ENCODE data around the gene PTPN1.
A peak's percentile ranks its signal among the peaks of the same experiment; 100 is the strongest.

Gene PTPN1

DNA sequence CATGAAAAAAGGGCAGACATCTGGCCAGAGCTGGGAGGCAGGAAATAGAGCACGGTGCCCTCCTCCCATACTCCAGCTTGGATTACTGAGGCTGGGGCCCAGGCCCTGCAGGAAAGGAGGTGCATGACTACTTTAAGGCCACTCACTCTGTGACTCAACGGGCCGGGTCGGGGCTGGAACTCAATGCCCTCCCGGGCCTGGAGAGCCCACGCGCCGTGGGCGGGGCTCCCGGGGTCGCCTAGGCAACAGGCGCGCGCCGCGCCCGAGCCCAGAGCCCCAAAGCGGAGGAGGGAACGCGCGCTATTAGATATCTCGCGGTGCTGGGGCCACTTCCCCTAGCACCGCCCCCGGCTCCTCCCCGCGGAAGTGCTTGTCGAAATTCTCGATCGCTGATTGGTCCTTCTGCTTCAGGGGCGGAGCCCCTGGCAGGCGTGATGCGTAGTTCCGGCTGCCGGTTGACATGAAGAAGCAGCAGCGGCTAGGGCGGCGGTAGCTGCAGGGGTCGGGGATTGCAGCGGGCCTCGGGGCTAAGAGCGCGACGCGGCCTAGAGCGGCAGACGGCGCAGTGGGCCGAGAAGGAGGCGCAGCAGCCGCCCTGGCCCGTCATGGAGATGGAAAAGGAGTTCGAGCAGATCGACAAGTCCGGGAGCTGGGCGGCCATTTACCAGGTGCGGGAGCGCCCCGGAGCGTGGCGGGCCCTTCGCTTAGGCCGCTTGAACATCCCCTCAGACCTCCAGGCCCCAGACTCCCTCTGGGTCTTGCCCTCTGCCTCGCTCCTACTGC, at the start of gene PTPN1:
PTPN1 (plus strand) TSS at position 461 of the 783 bp plus-strand sequence; CDS start at position 606, 145 bp downstream.
- no peak for TF ChIP-seq GATA3 (IDR thresholded peaks at IDR 0.05; ENCODE audit: low read depth, low read length)
- TF ChIP-seq GATA2 (IDR thresholded peaks at IDR 0.05; ENCODE audit: low read depth, low read length) = no peak

DNA sequence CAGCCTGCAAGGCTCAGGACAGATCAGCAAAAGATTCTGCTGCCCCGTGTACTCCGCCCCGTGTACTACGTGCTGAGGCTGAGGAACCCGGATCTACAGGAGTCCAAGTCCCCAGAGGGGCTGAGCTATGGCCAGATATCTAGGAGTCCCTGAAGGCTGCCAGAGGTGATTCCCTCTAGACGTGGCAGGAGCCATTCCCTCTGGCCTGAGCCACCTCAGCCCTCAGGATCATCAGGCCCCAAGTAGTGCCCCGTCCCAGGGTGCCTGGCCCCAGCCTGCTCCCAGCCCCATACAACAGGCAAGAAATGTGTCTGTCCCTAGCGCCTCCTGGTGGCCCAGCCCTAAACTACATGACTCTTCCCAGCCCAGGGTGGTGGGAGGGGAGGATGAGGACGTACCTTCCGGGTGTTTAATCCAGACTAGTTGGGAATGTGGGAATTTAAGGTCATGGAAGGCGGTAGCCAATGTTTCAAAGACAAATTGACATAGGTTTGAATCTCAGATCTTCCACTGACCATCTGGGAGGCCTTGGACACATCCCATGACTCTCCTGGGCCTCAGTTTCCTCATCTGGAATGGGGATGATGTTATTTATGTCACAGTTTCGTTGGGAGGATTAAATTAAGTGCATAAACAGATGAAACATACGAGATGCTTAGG, 49.4 kb upstream of the PTPN1 start:
- TF ChIP-seq GATA3 (IDR thresholded peaks at IDR 0.05; ENCODE audit: low read depth, low read length) (no peak), GATA2 (IDR thresholded peaks at IDR 0.05; ENCODE audit: low read depth, low read length) (no peak)

DNA sequence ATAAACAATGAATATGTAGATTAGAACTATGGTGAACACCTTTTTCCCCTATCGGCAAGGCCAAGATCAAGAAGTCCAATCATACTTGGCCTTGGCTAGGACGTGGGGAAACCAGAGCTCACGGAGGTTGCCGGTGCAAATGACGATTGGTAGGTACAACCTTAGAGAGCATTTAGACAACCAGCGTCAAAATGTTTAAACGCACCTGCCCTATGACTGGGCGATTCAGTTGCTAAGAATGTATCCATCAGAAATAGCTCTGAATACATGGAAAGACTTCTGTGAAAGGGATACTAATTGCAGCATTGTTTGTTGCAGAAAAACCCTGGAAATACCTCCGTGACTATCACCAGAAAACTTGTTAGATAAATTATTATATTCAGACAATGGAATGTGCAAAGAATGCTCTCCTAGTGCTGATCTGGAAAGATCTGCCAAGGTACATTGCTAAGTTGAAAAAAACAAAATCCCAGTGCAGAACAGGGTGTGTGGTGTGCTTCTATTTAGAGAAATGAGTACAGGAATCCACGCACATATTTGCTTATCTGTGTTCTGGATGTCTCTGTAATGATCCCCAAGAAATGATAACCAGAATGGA, 48.0 kb upstream of the PTPN1 start:
- TF ChIP-seq GATA3 (IDR thresholded peaks at IDR 0.05; ENCODE audit: low read depth, low read length) (no peak), GATA2 (IDR thresholded peaks at IDR 0.05; ENCODE audit: low read depth, low read length) (no peak)

DNA sequence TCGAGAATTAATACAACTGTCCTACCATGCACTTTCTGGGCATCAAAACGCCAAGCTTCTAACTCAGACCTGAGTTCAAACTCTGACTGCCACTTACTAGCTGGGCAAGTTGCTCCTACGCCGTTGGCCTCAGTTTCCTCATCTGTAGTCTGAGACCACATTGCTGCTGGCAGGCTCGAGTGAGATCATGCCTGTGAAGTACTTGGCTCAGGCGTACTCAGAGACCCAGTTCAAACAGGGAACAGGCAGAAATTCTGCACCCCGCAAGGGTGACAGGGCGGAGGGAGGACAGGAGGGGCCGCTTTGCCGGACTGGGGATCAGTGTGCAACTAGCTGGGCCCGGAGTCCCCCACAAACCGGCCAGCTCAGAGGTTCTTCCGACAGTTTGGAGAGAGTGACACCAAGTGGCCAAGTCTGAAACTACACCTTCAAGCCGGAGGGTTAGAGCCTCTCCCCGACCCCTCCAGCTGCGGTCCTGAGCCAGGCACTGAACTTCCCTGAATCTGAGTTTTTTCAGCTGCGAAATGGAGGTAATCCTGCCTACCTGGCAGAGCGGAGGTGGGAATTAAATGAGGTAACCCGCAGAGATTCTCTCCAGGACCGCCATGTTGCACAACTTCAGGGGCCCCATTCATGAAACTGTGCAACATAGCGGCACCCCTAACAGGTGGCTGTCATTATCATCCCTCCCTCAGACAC, 46.0 kb upstream of the PTPN1 start:
- TF ChIP-seq GATA3 (IDR thresholded peaks at IDR 0.05; ENCODE audit: low read depth, low read length) (no peak), GATA2 (IDR thresholded peaks at IDR 0.05; ENCODE audit: low read depth, low read length) (no peak)

DNA sequence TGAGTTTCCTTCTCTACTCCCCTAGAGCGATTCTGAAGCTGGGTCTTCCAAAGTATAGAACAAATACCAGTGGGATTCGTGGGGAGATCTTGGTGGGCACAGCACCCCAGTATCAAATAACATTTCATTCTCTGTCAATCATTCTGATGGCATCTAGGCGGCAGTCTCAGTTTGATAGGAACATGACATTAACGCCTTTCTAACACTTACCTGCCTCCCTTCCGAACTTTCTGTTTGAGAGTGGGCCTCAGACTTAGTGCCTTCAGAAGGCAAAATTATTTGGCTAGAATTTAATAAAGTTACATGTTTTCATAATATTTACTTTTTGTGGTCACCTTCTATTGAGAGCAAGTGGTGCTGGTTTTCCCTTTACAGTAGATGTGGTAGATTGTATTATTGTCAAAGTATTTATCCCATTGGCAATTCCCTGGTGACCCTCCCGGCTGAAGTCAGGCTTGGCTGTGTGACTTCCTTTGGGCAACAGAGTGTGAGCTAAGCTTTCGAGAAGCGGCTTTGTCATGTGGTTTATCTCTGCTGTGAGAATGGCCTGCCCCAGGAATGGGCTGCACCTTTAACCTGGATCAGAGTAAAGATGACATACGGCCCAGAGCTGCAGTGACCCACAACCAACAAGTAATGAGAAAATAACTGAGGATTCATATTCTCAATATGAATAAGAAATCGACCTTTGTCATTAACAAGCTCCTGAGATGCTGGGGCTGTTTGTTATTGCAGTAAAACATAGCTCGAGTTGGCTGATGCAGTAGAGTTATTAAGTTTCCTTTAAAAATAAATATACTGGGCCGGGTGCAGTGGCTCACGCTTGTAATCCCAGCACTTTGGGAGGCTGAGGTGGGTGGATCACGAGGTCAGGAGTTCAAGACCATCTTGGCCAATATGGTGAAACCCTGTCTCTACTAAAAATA, 45.2 kb upstream of the PTPN1 start:
- TF ChIP-seq GATA2 (IDR thresholded peaks at IDR 0.05; ENCODE audit: low read depth, low read length) = no peak
- no peak for TF ChIP-seq GATA3 (IDR thresholded peaks at IDR 0.05; ENCODE audit: low read depth, low read length)

DNA sequence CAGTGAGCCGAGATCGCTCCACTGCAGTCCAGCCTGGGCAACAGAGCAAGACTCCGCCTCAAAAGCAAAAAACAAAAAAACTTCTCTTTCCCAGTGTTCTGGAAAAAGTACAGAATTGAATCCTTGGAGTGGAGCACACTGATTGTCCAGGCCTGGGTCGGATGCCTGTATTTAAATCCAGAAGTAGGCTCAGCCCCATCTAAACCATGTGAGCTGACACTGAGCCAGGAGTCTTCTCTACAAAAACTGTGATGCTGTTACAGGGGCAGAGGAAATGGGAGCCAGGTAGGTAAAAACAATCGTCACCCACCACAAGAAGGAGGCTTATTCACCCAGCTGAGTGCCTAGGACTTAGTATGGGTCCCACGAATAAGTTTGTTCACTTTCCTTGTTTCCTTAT, 43.0 kb upstream of the PTPN1 start:
- TF ChIP-seq GATA2 (IDR thresholded peaks at IDR 0.05; ENCODE audit: low read depth, low read length) = no peak
- TF ChIP-seq GATA3 (IDR thresholded peaks at IDR 0.05; ENCODE audit: low read depth, low read length) = no peak

DNA sequence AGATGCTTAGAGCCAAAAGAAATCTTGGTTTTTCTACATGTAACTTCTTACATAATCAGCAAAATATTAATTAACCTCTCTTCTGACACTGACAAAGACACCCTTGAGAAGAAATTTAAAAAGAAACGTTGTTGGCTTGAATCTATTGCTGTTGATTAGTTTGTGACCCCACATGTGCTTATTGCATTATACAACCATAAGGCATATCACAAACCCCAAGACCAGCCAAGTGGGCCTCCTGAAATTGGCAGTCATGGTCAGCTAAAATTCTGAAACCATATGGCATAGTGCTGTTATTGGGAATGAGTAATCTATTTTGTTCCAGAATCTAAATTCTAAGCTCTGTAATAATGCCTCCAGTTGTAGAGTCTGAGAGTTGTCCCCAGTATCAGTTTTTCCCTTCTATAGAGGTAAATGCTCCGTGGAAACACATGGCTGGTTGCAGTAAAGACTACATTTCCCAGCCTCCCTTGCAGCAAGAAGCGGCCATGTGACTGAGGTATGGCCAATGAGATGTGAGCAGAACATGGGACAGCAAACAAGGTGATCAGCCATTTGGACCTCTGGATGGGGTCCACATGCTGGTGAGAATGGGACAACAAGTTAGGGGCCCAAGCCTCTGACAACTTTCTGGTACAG, 42.3 kb upstream of the PTPN1 start:
- no peak for TF ChIP-seq GATA2 (IDR thresholded peaks at IDR 0.05; ENCODE audit: low read depth, low read length)
- TF ChIP-seq GATA3 (IDR thresholded peaks at IDR 0.05; ENCODE audit: low read depth, low read length) = no peak

DNA sequence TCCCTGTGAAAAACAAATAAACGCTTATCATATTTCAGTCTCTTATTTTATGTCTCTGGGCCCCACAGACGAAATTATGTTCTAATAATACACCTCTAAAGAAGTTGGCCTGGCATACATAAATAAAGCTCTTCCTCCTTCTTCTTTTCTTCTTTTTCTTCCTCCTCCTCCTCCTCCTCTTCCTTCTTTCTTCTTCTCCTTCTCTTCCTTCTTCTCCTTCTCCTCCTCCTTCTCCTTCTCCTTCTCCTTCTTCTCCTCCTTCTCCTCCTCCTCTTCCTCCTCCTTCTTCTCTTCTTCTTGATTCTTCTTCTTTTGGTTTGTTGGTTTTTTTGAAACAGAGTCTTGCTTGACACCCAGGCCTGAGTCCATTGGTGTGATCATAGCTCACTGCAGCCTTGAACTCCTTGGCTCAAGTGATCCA, 41.8 kb upstream of the PTPN1 start:
- TF ChIP-seq GATA2 (IDR thresholded peaks at IDR 0.05; ENCODE audit: low read depth, low read length) (no peak), GATA3 (IDR thresholded peaks at IDR 0.05; ENCODE audit: low read depth, low read length) (no peak)

DNA sequence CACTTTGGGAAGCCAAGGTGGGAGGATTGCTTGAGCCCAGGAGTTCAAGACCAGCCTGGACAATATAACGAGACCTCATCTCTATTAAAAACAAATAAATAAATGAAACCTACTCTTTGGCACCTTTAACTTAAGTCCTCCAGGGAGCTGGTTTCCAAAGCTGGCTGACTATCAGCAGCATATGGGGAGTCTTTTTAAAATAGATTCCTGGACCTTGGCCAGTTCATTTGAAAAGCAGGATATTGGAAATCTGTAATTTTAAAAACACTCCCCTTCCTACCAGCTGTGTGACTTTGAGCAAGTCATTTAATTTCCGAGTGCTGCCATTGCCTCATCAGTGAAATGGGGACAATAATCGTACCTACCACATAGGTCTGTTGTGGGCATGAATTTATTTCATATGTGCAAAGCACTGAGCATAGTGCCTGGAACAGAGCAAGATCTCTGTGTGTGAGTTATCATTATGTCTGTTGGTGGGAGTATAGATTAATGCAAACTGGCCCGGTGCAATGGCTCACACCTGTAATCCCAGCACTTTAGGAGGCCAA, 40.9 kb upstream of the PTPN1 start:
- no peak for TF ChIP-seq GATA2 (IDR thresholded peaks at IDR 0.05; ENCODE audit: low read depth, low read length)
- TF ChIP-seq GATA3 (IDR thresholded peaks at IDR 0.05; ENCODE audit: low read depth, low read length) = no peak

DNA sequence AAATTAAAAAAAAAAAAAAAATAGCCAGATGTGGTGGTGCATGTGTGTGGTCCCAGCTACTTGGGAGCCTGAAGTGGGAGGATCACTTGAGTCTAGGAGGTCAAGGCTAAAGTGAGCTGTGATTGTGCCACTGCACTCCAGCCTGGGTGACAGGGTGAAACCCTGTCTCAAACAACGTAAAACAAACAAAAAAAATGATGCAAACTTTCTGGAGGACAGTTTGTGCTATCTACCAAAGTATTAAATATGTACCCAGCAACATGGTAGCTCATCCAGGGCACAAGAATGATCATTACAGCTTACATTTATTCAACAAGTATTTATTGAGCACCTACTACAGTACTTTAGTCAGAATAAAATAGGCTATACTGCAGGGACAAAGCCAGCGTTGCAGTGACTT, 40.4 kb upstream of the PTPN1 start:
- TF ChIP-seq GATA3 (IDR thresholded peaks at IDR 0.05; ENCODE audit: low read depth, low read length) = no peak
- no peak for TF ChIP-seq GATA2 (IDR thresholded peaks at IDR 0.05; ENCODE audit: low read depth, low read length)

DNA sequence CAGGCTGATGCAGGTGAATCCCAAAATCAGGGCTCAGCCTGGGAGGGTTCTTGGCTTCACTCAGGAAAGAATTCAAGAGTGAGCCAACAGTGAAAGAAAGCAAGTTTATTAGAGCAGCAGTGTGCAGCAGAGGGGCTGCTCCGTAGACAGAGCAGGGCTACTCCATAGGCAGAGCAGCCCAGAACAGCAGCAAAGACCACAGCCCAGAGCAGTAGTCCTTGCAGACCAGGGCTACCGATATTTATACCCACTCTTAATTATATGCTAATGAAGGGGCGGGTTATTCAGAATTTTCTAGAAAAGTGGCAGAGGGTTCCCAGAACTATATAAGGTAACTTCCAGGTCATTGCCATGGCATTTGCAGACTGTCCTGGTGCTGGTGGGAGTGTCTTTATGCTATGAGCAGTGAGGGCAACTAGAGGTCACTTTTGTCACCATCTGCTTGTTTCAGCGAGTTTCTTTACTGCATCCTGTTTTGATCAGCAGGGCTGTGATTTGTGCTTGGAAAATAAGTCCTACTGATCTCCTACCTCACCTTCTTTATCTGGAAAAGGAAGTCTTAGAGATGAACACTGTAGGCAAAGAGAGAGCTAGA, 39.8 kb upstream of the PTPN1 start:
- TF ChIP-seq GATA3 (IDR thresholded peaks at IDR 0.05; ENCODE audit: low read depth, low read length) (no peak), GATA2 (IDR thresholded peaks at IDR 0.05; ENCODE audit: low read depth, low read length) (no peak)

DNA sequence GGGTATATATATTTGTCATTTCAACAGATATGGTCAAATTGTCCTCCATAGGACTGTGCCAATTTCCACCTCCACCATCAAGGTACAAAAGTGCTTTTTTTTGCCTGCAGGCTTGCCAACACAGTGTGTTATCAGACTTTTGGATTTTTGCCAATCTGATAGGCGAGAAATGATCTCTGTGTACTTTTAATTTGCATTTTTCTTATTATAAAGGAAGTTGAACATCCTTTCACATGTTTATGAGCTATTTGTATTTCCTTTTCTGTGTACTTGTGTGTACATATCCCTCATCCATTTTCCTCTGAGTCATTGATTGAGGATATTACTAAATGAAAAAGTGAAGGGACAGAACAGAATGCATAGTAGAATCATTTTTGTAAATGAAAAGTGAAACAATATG, 39.0 kb upstream of the PTPN1 start:
- peak; percentile 63 for TF ChIP-seq GATA3 (IDR thresholded peaks at IDR 0.05; ENCODE audit: low read depth, low read length)
- peak; percentile 66; the same call in 1 of the 2 replicates for TF ChIP-seq GATA2 (IDR thresholded peaks at IDR 0.05; ENCODE audit: low read depth, low read length)
